ENCODE measurements around the gene LFNG. TPM values are rescaled to one million over a fixed set of nuclear protein-coding genes. Genes with fewer than 3 reads are reported as not detected.
A peak's percentile ranks its signal among the peaks of the same experiment; 100 is the strongest.

The LFNG gene
- total RNA-seq, 1 donor from 2014 or later = 75.5 TPM

GRCh38 chr7:2576742-2577491, 57.3 kb downstream of the LFNG start:
- TF ChIP-seq CTCF (IDR thresholded peaks at IDR 0.05; ENCODE audit: partially characterized antibody, unreplicated experiment) = no peak
- no peak for DNase-seq
- Mint-ChIP-seq H3K9me3 (ENCODE audit: unreplicated experiment) (peaks cover 2% of the 10 kb centered on the region), H3K4me3 (ENCODE audit: unreplicated experiment) (no peak overlapping the region), H3K36me3 (ENCODE audit: unreplicated experiment) (no peaks in the 10 kb centered on the region), H3K4me1 (ENCODE audit: low read depth, unreplicated experiment) (peaks cover 2% of the 10 kb centered on the region), H3K27ac (ENCODE audit: unreplicated experiment) (no peak overlapping the region), H3K27me3 (ENCODE audit: unreplicated experiment) (peaks cover 5% of the 10 kb centered on the region)

Small RNA genes lying within 50 kb of the gene (microRNA-seq; reads per million reads assigned to microRNA genes)
- gene MIR4648 (ENCODE audit: unreplicated experiment) = 9.2 reads per million, percentile 46 among the genes with 10 or more reads in this experiment

Other genes starting within 250 kb of the LFNG start
- 22.2 TPM for gene SNX8, start 205.3 kb upstream of the LFNG start, total RNA-seq (ENCODE audit: unreplicated experiment)
- gene EIF3B, start 164.9 kb upstream of the LFNG start, total RNA-seq (ENCODE audit: unreplicated experiment) = 136 TPM
- gene CHST12, start 116.2 kb upstream of the LFNG start, total RNA-seq (ENCODE audit: unreplicated experiment) = 27.3 TPM
- gene GRIFIN, start 43.4 kb upstream of the LFNG start, total RNA-seq (ENCODE audit: unreplicated experiment) = not detected
- 30.5 TPM for gene BRAT1, start 35.8 kb downstream of the LFNG start, total RNA-seq (ENCODE audit: unreplicated experiment)
- 12.0 TPM for gene IQCE, start 39.2 kb downstream of the LFNG start, total RNA-seq (ENCODE audit: unreplicated experiment)
- 324 TPM for gene TTYH3, start 112.2 kb downstream of the LFNG start, total RNA-seq (ENCODE audit: unreplicated experiment)
- 0.15 TPM for gene AMZ1, start 168.4 kb downstream of the LFNG start, total RNA-seq (ENCODE audit: unreplicated experiment)

Measured in glutamatergic neuron (in vitro differentiated cells).